Kidney (tissue), 14 donors: ENCODE measurements around the gene ZNF726. TPM values are rescaled to one million over a fixed set of nuclear protein-coding genes. Genes with fewer than 3 reads are reported as not detected.

Source experiments
- DNase-seq, 5 donors: peaks; one replicate each; pipeline ENCODE4 v3.0.0-alpha.2; 2013 to 2020
- FAIRE-seq: peaks from 2 replicates; lab custom pipeline; 2012; peaks lifted over from hg19 to GRCh38; lab: Jason Lieb, UNC
- H3K27ac ChIP-seq, 2 donors: one replicate each; pipeline ENCODE4 v1.7.0; 2013; ENCODE audit warnings: low read depth in 2 of 2, low read length in 2 of 2, inconsistent platforms in 1 of 2
- H3K27me3 ChIP-seq: one replicate; pipeline ENCODE4 v1.7.1; 2013; ENCODE audit warnings: low read length, inconsistent platforms; ENCODE audit not compliant: control insufficient read depth, insufficient read depth
- H3K36me3 ChIP-seq, 3 donors: one replicate each; pipeline versions ENCODE4 v1.7.0 to v1.7.1; 2013; ENCODE audit warnings: low read length in 3 of 3, control low read depth in 1 of 3, inconsistent platforms in 1 of 3; ENCODE audit not compliant: insufficient read depth in 3 of 3, control insufficient read depth in 2 of 3
- H3K4me1 ChIP-seq, 3 donors: one replicate each; pipeline versions ENCODE4 v1.7.0 to v1.7.1; 2013; ENCODE audit warnings: low read length in 3 of 3, inconsistent platforms in 1 of 3, low read depth in 1 of 3; ENCODE audit not compliant: control insufficient read depth in 2 of 3, insufficient read depth in 2 of 3
- H3K4me3 ChIP-seq, 3 donors: one replicate each; pipeline versions ENCODE4 v1.7.0 to v1.8.1; 2013; ENCODE audit warnings: low read length in 3 of 3, control low read depth in 1 of 3, inconsistent platforms in 1 of 3
- H3K9ac ChIP-seq, 3 donors: one replicate each; pipeline versions ENCODE4 v1.7.0 to v1.7.1; 2013; ENCODE audit warnings: low read length in 3 of 3, control low read depth in 1 of 3, inconsistent platforms in 1 of 3
- H3K9me3 ChIP-seq, 3 donors: one replicate each; pipeline versions ENCODE4 v1.7.0 to v1.7.1; 2013; ENCODE audit warnings: low read length in 3 of 3, control low read depth in 1 of 3, inconsistent platforms in 1 of 3; ENCODE audit not compliant: control insufficient read depth in 2 of 3, insufficient read depth in 1 of 3
- CTCF ChIP-seq: IDR thresholded peaks from 3 replicates; pipeline ENCODE4 v1.5.1; 2012; ENCODE audit warnings: mild to moderate bottlenecking, moderate library complexity, borderline replicate concordance; ENCODE audit not compliant: insufficient read depth; ENCODE audit errors: extremely low read depth
- intact Hi-C: fragments of 100-400 bp; cut with DNase I; formaldehyde crosslinking; loops from one replicate; pipeline ENCODE4 v1.11.1; 2022
- polyA plus RNA-seq: library from polyadenylated mRNA; stranded (reverse); fragments of 350-450 nt; fragmentation: Illumina TruSeq; extraction: RNeasy Lipid Tissue Mini Kit (QIAGEN cat#74804); gene quantifications from one replicate; pipeline ENCODE4 v1.2.3, GENCODE V29; 2014; ENCODE audit warnings: low read depth, low replicate concordance; ENCODE audit not compliant: insufficient read depth
- total RNA-seq: library from RNA; stranded (reverse); fragmentation: NEBNext Ultra II Directional; extraction: Animal tissue kit (Norgen Biotek cat#: 25700); gene quantifications from one replicate; pipeline ENCODE4 v1.2.1, GENCODE V29; 2021
- donor health status: control.
- donor health status: control.
- donor health status: control.
- donor health status: control.
- donor health status: control.
- donor health status: DM: yes; HTN: yes; CAD: no.
- donor health status: Normal renal cell carcinoma (clear cell type).

ZNF726 gene
- total and polyA plus RNA-seq, 2 donors from 2014 or later = 2.7 to 6.4 TPM

DNA sequence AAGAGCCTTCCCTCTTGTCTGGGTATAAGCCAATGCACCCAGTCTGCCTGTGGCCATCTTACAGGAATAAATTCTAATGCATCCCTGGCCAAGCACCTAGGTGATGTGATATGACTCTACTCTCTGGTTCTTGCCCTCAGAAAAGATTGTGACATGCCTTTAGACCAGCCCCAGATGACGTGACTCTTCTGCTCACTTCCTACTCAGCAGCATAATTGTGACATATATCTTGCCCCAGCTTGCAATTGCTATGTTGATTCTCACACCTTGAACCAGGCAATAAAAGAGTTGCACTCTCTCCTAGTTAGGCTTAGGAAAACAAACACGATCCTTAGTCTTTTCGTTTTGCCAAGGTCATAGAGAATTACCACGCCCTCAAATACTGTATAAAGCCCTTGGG, 13.3 kb upstream of the ZNF726 start:
- no peak overlapping the region for H3K9ac ChIP-seq
- H3K9me3 ChIP-seq = peaks cover 0 to 11% (median 0%) of the 10 kb centered on the region in 3 donors
- intact Hi-C loops = no loop called here
- no peak overlapping the region for H3K27ac ChIP-seq
- no peaks in the 10 kb centered on the region for H3K4me1 ChIP-seq
- H3K36me3 ChIP-seq = no peaks in the 10 kb centered on the region
- no peak for FAIRE-seq
- no peaks in the 10 kb centered on the region for H3K27me3 ChIP-seq
- no peak overlapping the region for H3K4me3 ChIP-seq
- no peak for DNase-seq
- TF ChIP-seq CTCF = no peak

- intact Hi-C loops = no loop called here
- DNase-seq = no peak
- H3K9ac ChIP-seq = no peak overlapping the region
- no peak for FAIRE-seq
- H3K4me1 ChIP-seq = no peaks in the 10 kb centered on the region
- no peak overlapping the region for H3K27ac ChIP-seq
- no peaks in the 10 kb centered on the region for H3K27me3 ChIP-seq
- H3K4me3 ChIP-seq = no peak overlapping the region
- H3K9me3 ChIP-seq = peaks cover 0 to 11% (median 0%) of the 10 kb centered on the region in 3 donors
- TF ChIP-seq CTCF = no peak
- no peaks in the 10 kb centered on the region for H3K36me3 ChIP-seq
These were observed 10.3 kb upstream of the ZNF726 start for GRCh38 chr19:23904406-23904805.

DNA sequence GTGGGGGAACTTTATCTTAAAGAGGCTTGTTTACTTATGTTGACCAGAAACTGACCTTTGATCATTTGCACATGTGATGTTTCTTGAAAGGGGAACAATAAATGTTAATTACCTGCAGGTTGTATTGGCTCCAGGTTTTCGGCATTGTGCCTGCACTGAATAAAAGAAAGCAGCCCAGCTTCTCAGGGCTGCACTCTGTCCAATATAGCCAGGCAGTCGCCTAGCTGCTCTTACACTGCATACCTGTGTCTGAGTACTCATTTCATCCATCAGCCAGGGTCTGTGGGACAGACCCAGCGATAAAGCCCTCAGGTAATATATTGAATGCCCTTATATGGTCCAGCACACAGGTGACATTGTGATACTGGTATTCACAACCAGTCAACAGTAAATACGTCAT, 8.9 kb upstream of the ZNF726 start:
- FAIRE-seq = no peak
- no peak overlapping the region for H3K9ac ChIP-seq
- H3K27me3 ChIP-seq = no peaks in the 10 kb centered on the region
- no peak for DNase-seq
- no peaks in the 10 kb centered on the region for H3K36me3 ChIP-seq
- H3K27ac ChIP-seq = no peak overlapping the region
- H3K9me3 ChIP-seq = peaks cover 0 to 11% (median 0%) of the 10 kb centered on the region in 3 donors
- no peak overlapping the region for H3K4me3 ChIP-seq
- H3K4me1 ChIP-seq = no peaks in the 10 kb centered on the region
- no peak for TF ChIP-seq CTCF
- intact Hi-C loops = no loop called here

- Histone ChIP-seq H3K9ac (no peak overlapping the region), H3K36me3 (no peaks in the 10 kb centered on the region), H3K4me3 (no peak overlapping the region), H3K9me3 (peaks cover 0 to 11% (median 0%) of the 10 kb centered on the region in 3 donors), H3K27ac (no peak overlapping the region), H3K27me3 (no peaks in the 10 kb centered on the region), H3K4me1 (no peaks in the 10 kb centered on the region)
- no peak for TF ChIP-seq CTCF
- intact Hi-C loops = no loop called here
- no peak for FAIRE-seq
- DNase-seq = no peak
These were observed 7.9 kb upstream of the ZNF726 start for GRCh38 chr19:23906835-23907234.
